GM12878 (cell line): ENCODE results near the gene LMBR1. TPM values are rescaled to one million over a fixed set of nuclear protein-coding genes. Genes with fewer than 3 reads are reported as not detected.

Experiments
- ATAC-seq: fragments of 200-7000 bp; cut with Tn5 transposase; 3 replicates; pipeline ENCODE4 v1.9.1; 2020; ENCODE audit warnings: mild to moderate bottlenecking, moderate library complexity
- BruUV-seq: library from RNA; stranded (reverse); fragments of 400-500 nt; replicated peaks from 2 replicates; lab custom pipeline; 2021; lab: Mats Ljungman, UMichigan
- CTCF ChIA-PET: fragments of 300-600 bp; sonication (Branson Sonifier 250); formaldehyde crosslinking; extraction: SDS; loops from one replicate; lab custom pipeline; 2021; ENCODE audit warnings: inconsistent platforms; lab: Yijun Ruan, JAX
- POLR2A ChIA-PET: fragments of 350-600 bp; formaldehyde crosslinking; extraction: SDS; loops from one replicate; lab custom pipeline; 2021; ENCODE audit warnings: inconsistent platforms; lab: Charles Lee
- RAD21 ChIA-PET: fragments of 300-600 bp; sonication (Branson Sonifier 250); formaldehyde crosslinking; loops from one replicate; lab custom pipeline; 2023; ENCODE audit warnings: antibody characterized with exemption; ENCODE audit not compliant: unreplicated experiment; lab: Charles Lee
- SMC1A ChIA-PET: fragments of 300-600 bp; sonication (Branson Sonifier 250); formaldehyde crosslinking; loops from one replicate; lab custom pipeline; 2023; ENCODE audit not compliant: unreplicated experiment, uncharacterized antibody; lab: Charles Lee
- DNase-seq: peaks from one replicate; pipeline ENCODE4 v3.0.0-alpha.2; 2011; ENCODE audit warnings: low read depth, low spot score
- FAIRE-seq: peaks from 3 replicates; lab custom pipeline; 2011; peaks lifted over from hg19 to GRCh38; lab: Jason Lieb, UNC
- H2AFZ ChIP-seq: 2 replicates; pipeline ENCODE4 v1.6.0; 2011; ENCODE audit warnings: low read depth, low read length, control low read depth; ENCODE audit not compliant: control insufficient read depth
- H3K27ac ChIP-seq: 2 replicates; pipeline ENCODE4 v1.5.1; 2011; ENCODE audit warnings: control low read depth; ENCODE audit not compliant: control insufficient read depth, insufficient read depth
- H3K27me3 ChIP-seq, 2 experiments: replicated peaks in 1 of 2; 2 replicates each; pipeline versions ENCODE4 v1.6.0 to v1.6.1; 2011; ENCODE audit warnings: low read length in 1 of 2; ENCODE audit not compliant: control insufficient read depth in 2 of 2, insufficient read depth in 2 of 2
- H3K36me3 ChIP-seq, 2 experiments: 2 replicates each; pipeline ENCODE4 v1.5.1; 2011; ENCODE audit warnings: low read length in 1 of 2; ENCODE audit not compliant: control insufficient read depth in 2 of 2, insufficient read depth in 2 of 2
- H3K4me1 ChIP-seq: 2 replicates; pipeline ENCODE4 v1.6.1; 2011; ENCODE audit warnings: mild to moderate bottlenecking, low read length, moderate library complexity, mixed read lengths; ENCODE audit not compliant: control insufficient read depth, insufficient read depth
- H3K4me2 ChIP-seq: 2 replicates; pipeline ENCODE4 v1.6.0; 2011; ENCODE audit warnings: control low read depth; ENCODE audit not compliant: control insufficient read depth, insufficient read depth
- H3K4me3 ChIP-seq: fragments of 200-600 bp; sonication (generic); 2 replicates; pipeline ENCODE4 v1.5.1; 2016
- H3K79me2 ChIP-seq: 2 replicates; pipeline ENCODE4 v1.6.0; 2011; ENCODE audit warnings: low read length; ENCODE audit not compliant: control insufficient read depth, insufficient read depth
- H3K9ac ChIP-seq: 2 replicates; pipeline ENCODE4 v1.8.0; 2011; ENCODE audit warnings: low read length, control low read depth, mixed read lengths; ENCODE audit not compliant: control insufficient read depth, insufficient read depth
- H3K9me3 ChIP-seq: replicated peaks from 3 replicates; pipeline ENCODE4 v1.5.1; 2011; ENCODE audit warnings: mild to moderate bottlenecking, low read length; ENCODE audit not compliant: control insufficient read depth, insufficient read depth
- H4K20me1 ChIP-seq: 2 replicates; pipeline ENCODE4 v1.6.0; 2011; ENCODE audit not compliant: control insufficient read depth, insufficient read depth
- ATF7 ChIP-seq: fragments of 450-650 bp; IDR thresholded peaks from 2 replicates; pipeline ENCODE4 v1.6.1; 2016; ENCODE audit warnings: low read depth, mild to moderate bottlenecking
- BMI1 ChIP-seq: fragments of 450-650 bp; IDR thresholded peaks from 2 replicates; pipeline ENCODE4 v1.6.1; 2016; ENCODE audit warnings: mild to moderate bottlenecking, moderate library complexity, borderline replicate concordance
- IKZF1 ChIP-seq: fragments of 450-650 bp; conservative IDR thresholded peaks from 2 replicates; pipeline ENCODE4 v1.6.1; 2017; ENCODE audit warnings: antibody characterized with exemption, mild to moderate bottlenecking
- NR2F1 ChIP-seq: fragments of 450-650 bp; conservative IDR thresholded peaks from 2 replicates; pipeline ENCODE4 v1.6.1; 2017; ENCODE audit warnings: mild to moderate bottlenecking
- POU2F2 ChIP-seq: IDR thresholded peaks from 3 replicates; pipeline ENCODE4 v1.6.1; 2011; ENCODE audit warnings: low read depth, mild to moderate bottlenecking, low read length, borderline replicate concordance
- PRDM15 ChIP-seq: fragments of 450-650 bp; formaldehyde crosslinking; IDR thresholded peaks from 2 replicates; pipeline ENCODE4 v1.4.0; 2020; ENCODE audit warnings: mild to moderate bottlenecking, moderate library complexity
- SIN3A ChIP-seq: IDR thresholded peaks from 2 replicates; pipeline ENCODE4 v1.6.1; 2012; ENCODE audit warnings: low read depth, low read length, improper control_type of control experiment
- SREBF2 ChIP-seq: IDR thresholded peaks from 2 replicates; pipeline ENCODE4 v1.6.1; 2012; ENCODE audit warnings: mild to moderate bottlenecking, low read length
- SRF ChIP-seq, 2 experiments: IDR thresholded peaks; 2 replicates each; pipeline ENCODE4 v1.6.1; 2011; ENCODE audit warnings: low read depth in 2 of 2, low read length in 2 of 2, mild to moderate bottlenecking in 1 of 2, moderate library complexity in 1 of 2
- ZBTB11 ChIP-seq: fragments of 450-650 bp; formaldehyde crosslinking; IDR thresholded peaks from 2 replicates; pipeline ENCODE4 v1.5.0; 2022; ENCODE audit warnings: mild to moderate bottlenecking, missing genetic modification characterization
- ZNF207 ChIP-seq: fragments of 450-650 bp; IDR thresholded peaks from 2 replicates; pipeline ENCODE4 v1.6.1; 2014; ENCODE audit warnings: antibody characterized with exemption, mild to moderate bottlenecking, borderline replicate concordance
- ZNF622 ChIP-seq: fragments of 450-650 bp; IDR thresholded peaks from 2 replicates; pipeline ENCODE4 v1.6.1; 2017; ENCODE audit warnings: mild to moderate bottlenecking, inconsistent platforms
- ZNF687 ChIP-seq: fragments of 450-650 bp; IDR thresholded peaks from 2 replicates; pipeline ENCODE4 v1.6.1; 2017; ENCODE audit warnings: mild to moderate bottlenecking, moderate library complexity
- WGBS: methylation state at CpG from one replicate; pipeline ENCODE4 v1.1.6; 2016; ENCODE audit warnings: low lambda C conversion rate; ENCODE audit not compliant: insufficient replicate concordance, insufficient coverage; ENCODE audit errors: missing lambda C conversion rate; 5-methylcytosine and 5-hydroxymethylcytosine counted together
- in situ Hi-C: fragments of 300-500 bp; cut with MboI; formaldehyde crosslinking; loops from 9 replicates; pipeline ENCODE4 v1.14.3; 2018; ENCODE audit warnings: mixed read lengths
- intact Hi-C: fragments of 100-400 bp; cut with micrococcal nuclease; formaldehyde crosslinking; loops from one replicate; pipeline ENCODE4 v1.14.2; 2022; ENCODE audit not compliant: unreplicated experiment
- polyA plus RNA-seq, 11 experiments: library from polyadenylated mRNA; depleted of rRNA in 4 of 11; unstranded in 6 of 11; stranded (reverse) in 5 of 11; fragments of >200 nt; fragmentation: Nextera tagmentation in 4 of 11; fragmentation: Illumina TruSeq in 1 of 11; extraction: Ambion mirVana in 4 of 11; extraction: Trizol in 1 of 11; gene quantifications; 1 replicate in 1 of 11; 2 replicates in 10 of 11; pipeline versions ENCODE4 v1.2.1 to v1.2.3, GENCODE V29; 2011 to 2016; ENCODE audit warnings: inconsistent platforms in 2 of 11, missing spikeins in 2 of 11, low read depth in 1 of 11
- total RNA-seq, 4 experiments: library from RNA; depleted of rRNA in 3 of 4; stranded (reverse); fragments of >200 nt in 3 of 4; fragmentation: Illumina TruSeq in 1 of 4; extraction: Trizol in 1 of 4; gene quantifications; 2 replicates each; pipeline versions ENCODE4 v1.2.1 to v1.2.3, GENCODE V29; 2013 to 2021

Gene LMBR1
- total and polyA plus RNA-seq, 10 of the 15 experiments (the other 5 are each of a cell fraction or from before 2014, with no cell fraction given) = 4.0 to 63.5 (median 28.8) TPM

- ChIA-PET POLR2A (no interaction called here), SMC1A (interaction anchor here (0.7 to 2.3 kb wide), 4 partner anchors 9 to 164 kb away, joined by 3 to 7 read pairs (median 4); no protein-coding TSS in a partner anchor)
- intact Hi-C loops = no loop called here
- TF ChIP-seq PRDM15 = no peak
- no peak for TF ChIP-seq POU2F2
- no peak for TF ChIP-seq ZNF687
- no peak for TF ChIP-seq ZNF622
- no peak for TF ChIP-seq SREBF2
- TF ChIP-seq BMI1 = no peak
- no peak for TF ChIP-seq ZNF207
- TF ChIP-seq NR2F1 = no peak
- no peak for TF ChIP-seq ZBTB11
- TF ChIP-seq SRF (IDR thresholded peaks at IDR 0.05; ENCODE audit: low read depth in 2 of 2, low read length in 2 of 2) = no peak
- TF ChIP-seq SIN3A = no peak
- no peak for TF ChIP-seq ATF7
- TF ChIP-seq IKZF1 = no peak
Measured at GRCh38 chr7:156668130-156668741, 224.7 kb downstream of the LMBR1 start.

More at GRCh38 chr7:156668130-156668741, 224.7 kb downstream of the LMBR1 start:
- ChIA-PET CTCF (interaction anchor here (0.9 to 2.7 kb wide), 2 partner anchors 27 to 103 kb away, joined by 3 to 5 read pairs; partner anchors contain the start of gene RNF32), RAD21 (interaction anchor here (0.7 kb wide), 1 partner anchor 25 kb away, joined by 3 read pairs; no protein-coding TSS in a partner anchor)
- Histone ChIP-seq H3K4me2 (no peak overlapping the region), H3K9me3 (no peaks in the 10 kb centered on the region), H3K4me1 (no peaks in the 10 kb centered on the region), H3K4me3 (no peak overlapping the region), H3K27ac (no peak overlapping the region), H2AFZ (no peak overlapping the region), H3K27me3 (no peaks in the 10 kb centered on the region), H3K36me3 (peaks cover 0 to 3% of the 10 kb centered on the region in 2 experiments; a peak in 2 of 4 replicates), H4K20me1 (no peaks in the 10 kb centered on the region), H3K9ac (no peak overlapping the region), H3K79me2 (no peaks in the 10 kb centered on the region)
- in situ Hi-C loops = no loop called here
- WGBS = 93% methylated on average over 12 of the region's 13 CpGs
- ATAC-seq (no peak), DNase-seq (no peak), FAIRE-seq (no peak)
- no TSS peak for BruUV-seq
